Loucy (cell line): ENCODE data around the gene PPP1R27.

Source experiments
- H2AFZ ChIP-seq: fragments of 200-600 bp; sonication (generic); 2 replicates; pipeline ENCODE4 v1.6.0; 2016; ENCODE audit warnings: antibody characterized with exemption, mild to moderate bottlenecking, low read length, moderate library complexity
- H3F3A ChIP-seq: fragments of 200-600 bp; 2 replicates; pipeline ENCODE4 v1.6.0; 2016; ENCODE audit warnings: antibody characterized with exemption, low read depth, mild to moderate bottlenecking
- H3K27me3 ChIP-seq: fragments of 200-600 bp; sonication (generic); 2 replicates; pipeline ENCODE4 v1.6.1; 2014; ENCODE audit warnings: low read length, mild to moderate bottlenecking; ENCODE audit not compliant: insufficient read depth, poor library complexity, severe bottlenecking
- H3K36me3 ChIP-seq: fragments of 200-600 bp; sonication (generic); 2 replicates; pipeline ENCODE4 v1.6.1; 2016; ENCODE audit warnings: low read length; ENCODE audit not compliant: insufficient read depth
- H3K4me1 ChIP-seq: fragments of 200-600 bp; sonication (generic); 2 replicates; pipeline ENCODE4 v1.5.1; 2014; ENCODE audit warnings: low read length, mild to moderate bottlenecking; ENCODE audit not compliant: insufficient read depth, poor library complexity, severe bottlenecking
- H3K4me2 ChIP-seq: fragments of 200-600 bp; sonication (generic); 2 replicates; pipeline ENCODE4 v1.6.0; 2014; ENCODE audit warnings: antibody characterized with exemption, low read length, low read depth, mild to moderate bottlenecking; ENCODE audit not compliant: poor library complexity, severe bottlenecking
- H3K4me3 ChIP-seq: fragments of 200-600 bp; sonication (generic); 2 replicates; pipeline ENCODE4 v1.5.1; 2014; ENCODE audit warnings: low read length, mild to moderate bottlenecking, mixed read lengths; ENCODE audit not compliant: poor library complexity, severe bottlenecking
- H3K79me2 ChIP-seq: fragments of 200-600 bp; sonication (generic); 2 replicates; pipeline ENCODE4 v1.6.1; 2014; ENCODE audit warnings: low read length; ENCODE audit not compliant: insufficient read depth
- H3K9ac ChIP-seq: fragments of 200-600 bp; sonication (generic); 2 replicates; pipeline ENCODE4 v1.6.0; 2014; ENCODE audit warnings: mild to moderate bottlenecking, low read depth, low read length, moderate library complexity; ENCODE audit not compliant: poor library complexity, severe bottlenecking
- H3K9me2 ChIP-seq: fragments of 200-600 bp; sonication (generic); replicated peaks from 2 replicates; pipeline ENCODE4 v1.6.1; 2016; ENCODE audit warnings: low read depth, low read length, mixed read lengths
- H3K9me3 ChIP-seq: fragments of 200-600 bp; sonication (generic); 2 replicates; pipeline ENCODE4 v1.6.1; 2014; ENCODE audit warnings: mild to moderate bottlenecking, antibody characterized with exemption, low read length, low read depth; ENCODE audit not compliant: insufficient read depth
- H4K20me1 ChIP-seq: fragments of 200-600 bp; sonication (generic); 2 replicates; pipeline ENCODE4 v1.6.0; 2014; ENCODE audit warnings: antibody characterized with exemption, low read length, mild to moderate bottlenecking; ENCODE audit not compliant: insufficient read depth, poor library complexity, severe bottlenecking
- CTCF ChIP-seq: fragments of 200-600 bp; sonication (generic); conservative IDR thresholded peaks from 2 replicates; pipeline ENCODE4 v1.5.1; 2014; ENCODE audit warnings: mild to moderate bottlenecking, antibody characterized with exemption, low read length
- EZH2phosphoT487 ChIP-seq: fragments of 200-600 bp; IDR thresholded peaks from 2 replicates; pipeline ENCODE4 v1.6.1; 2018; ENCODE audit warnings: antibody characterized with exemption, mild to moderate bottlenecking, moderate library complexity, borderline replicate concordance

The PPP1R27 gene

GRCh38 chr17:81838753-81839255, 4.0 kb upstream of the PPP1R27 start:
- peaks cover 4% of the 10 kb centered on the region for H3K79me2 ChIP-seq
- H3K27me3 ChIP-seq, result no peaks in the 10 kb centered on the region
- no peaks in the 10 kb centered on the region for H3K9me3 ChIP-seq
- TF ChIP-seq EZH2phosphoT487 (no peak), CTCF (no peak)
- H3K4me3 ChIP-seq, result no peak overlapping the region
- no peak overlapping the region for H3K4me2 ChIP-seq
- H3F3A ChIP-seq, result no peaks in the 10 kb centered on the region
- H3K4me1 ChIP-seq, result peaks cover 5% of the 10 kb centered on the region
- H3K36me3 ChIP-seq, result peaks cover 16% of the 10 kb centered on the region; the same call in 1 of the 2 replicates
- no peaks in the 10 kb centered on the region for H3K9me2 ChIP-seq
- H3K9ac ChIP-seq, result no peak overlapping the region
- no peak overlapping the region for H2AFZ ChIP-seq
- H4K20me1 ChIP-seq, result no peaks in the 10 kb centered on the region

- H3K36me3 ChIP-seq, result peaks cover 4% of the 10 kb centered on the region; the same call in 1 of the 2 replicates
- no peak overlapping the region for H3K4me3 ChIP-seq
- peaks cover 11% of the 10 kb centered on the region for H3K79me2 ChIP-seq
- TF ChIP-seq EZH2phosphoT487 (no peak), CTCF (no peak)
- no peak overlapping the region for H3K9ac ChIP-seq
- H3K27me3 ChIP-seq, result no peaks in the 10 kb centered on the region
- H3K9me3 ChIP-seq, result no peaks in the 10 kb centered on the region
- H3K4me1 ChIP-seq, result peaks cover 5% of the 10 kb centered on the region
- no peaks in the 10 kb centered on the region for H3K9me2 ChIP-seq
- H4K20me1 ChIP-seq, result no peaks in the 10 kb centered on the region
- no peak overlapping the region for H3K4me2 ChIP-seq
- no peaks in the 10 kb centered on the region for H3F3A ChIP-seq
- H2AFZ ChIP-seq, result no peak overlapping the region
These were observed 2.8 kb upstream of the PPP1R27 start for GRCh38 chr17:81837641-81838040.

- Histone ChIP-seq H3K9me3 (no peaks in the 10 kb centered on the region), H3K9me2 (no peaks in the 10 kb centered on the region), H4K20me1 (no peaks in the 10 kb centered on the region), H2AFZ (peak overlapping the region; percentile 76; the same call in 1 of the 2 replicates), H3F3A (no peaks in the 10 kb centered on the region), H3K27me3 (no peaks in the 10 kb centered on the region), H3K9ac (peak overlapping the region; percentile 98), H3K4me3 (peak overlapping the region; percentile 92), H3K79me2 (peaks cover 40% of the 10 kb centered on the region), H3K4me2 (peak overlapping the region; percentile 89), H3K4me1 (peaks cover 17% of the 10 kb centered on the region), H3K36me3 (no peaks in the 10 kb centered on the region)
- TF ChIP-seq CTCF, result no peak
- no peak for TF ChIP-seq EZH2phosphoT487
These were observed 674 bp downstream of the PPP1R27 start for GRCh38 chr17:81833921-81834830.
